Lung microvascular endothelial cell (primary cell): ENCODE data around the gene ZNF101. TPM values are rescaled to one million over a fixed set of nuclear protein-coding genes. Genes with fewer than 3 reads are reported as not detected.

ENCODE experiments used
- DNase-seq, 2 donors: peaks; one replicate each; pipeline versions ENCODE4 v3.0.0 to v3.0.0-alpha.2; 2010; ENCODE audit warnings: low read depth in 2 of 2
- total RNA-seq: library from RNA; depleted of rRNA; stranded (reverse); fragments of >200 nt; gene quantifications from 2 replicates; pipeline ENCODE4 v1.2.1, GENCODE V29; 2014

Gene ZNF101
- 8.3 and 10.1 TPM in 2 replicates for total RNA-seq

DNA sequence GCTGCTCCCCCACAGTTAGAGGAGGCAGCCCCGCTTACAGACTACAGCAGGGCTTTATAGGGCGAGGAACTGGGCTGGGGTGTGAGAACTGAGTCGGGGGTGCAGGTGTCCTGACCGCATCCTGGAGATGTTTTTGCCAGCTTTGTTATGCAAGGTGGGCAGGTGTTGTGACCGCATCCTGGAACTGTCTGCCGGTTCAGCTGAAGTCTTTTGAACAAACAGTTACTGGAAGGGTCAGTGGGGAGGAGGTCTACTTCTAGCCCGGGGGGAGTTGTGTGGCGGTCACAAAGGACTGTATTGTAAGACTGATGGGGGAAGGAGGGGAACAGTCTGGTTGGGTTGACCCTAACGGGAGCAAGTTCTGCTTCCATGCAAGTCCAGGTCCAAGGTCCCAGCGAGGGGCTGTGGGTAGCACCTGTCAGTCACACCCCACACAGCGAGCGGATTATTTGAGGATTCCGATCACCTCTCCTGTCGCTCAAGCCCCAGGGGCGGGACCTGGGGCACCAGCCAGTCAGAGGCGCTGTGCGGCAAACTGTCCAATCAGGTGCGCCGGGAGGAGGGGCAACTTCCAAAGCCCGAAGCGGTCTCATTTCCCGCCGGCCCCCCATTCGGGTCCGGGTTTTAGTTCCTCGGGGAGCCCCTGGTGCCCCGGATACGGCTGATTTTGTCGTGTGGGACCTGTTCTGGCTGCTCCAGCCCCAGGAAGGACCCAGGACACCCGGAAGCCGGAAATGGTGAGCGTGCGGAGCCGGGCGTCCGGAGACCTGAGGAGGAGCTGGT, at the start of gene ZNF101:
TSS of gene ZNF101 (plus strand) at position 610 of the 783 bp plus-strand sequence. CDS start at position 735, 125 bp downstream.
- DNase-seq, result peak; percentile 91 to 94

DNA sequence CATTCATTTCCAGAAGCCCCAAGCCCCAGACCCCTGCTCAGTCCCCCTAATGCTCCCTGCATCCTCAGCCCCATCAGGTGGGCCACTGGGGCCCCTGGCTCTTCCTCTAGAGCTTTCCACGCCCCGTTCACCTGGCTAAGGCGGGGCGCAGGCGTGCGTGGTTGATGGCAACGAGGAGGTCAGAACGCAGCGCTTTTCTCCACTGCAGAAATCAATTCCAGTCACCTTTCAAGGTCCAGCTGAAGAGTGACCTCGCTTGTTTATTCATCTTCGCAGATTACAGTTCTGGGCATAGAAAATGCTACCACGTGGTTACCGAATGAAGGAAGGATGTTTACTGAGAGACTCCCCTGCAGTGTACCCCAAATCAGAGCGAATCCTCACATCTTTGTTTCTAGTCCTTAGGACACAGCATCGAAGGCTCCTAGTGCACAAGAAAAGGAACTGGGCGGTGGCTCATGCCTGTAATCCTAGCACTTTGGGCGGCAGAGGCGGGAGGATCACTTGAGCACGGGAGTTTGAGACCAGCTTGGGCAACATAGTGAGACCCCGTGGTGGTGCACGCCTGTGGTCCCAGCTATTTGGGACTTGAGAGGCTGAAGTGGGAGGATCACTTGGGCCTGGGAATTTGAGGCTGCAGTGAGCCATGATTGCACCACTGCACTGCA, 49.3 kb upstream of the ZNF101 start:
- DNase-seq, result no peak

DNA sequence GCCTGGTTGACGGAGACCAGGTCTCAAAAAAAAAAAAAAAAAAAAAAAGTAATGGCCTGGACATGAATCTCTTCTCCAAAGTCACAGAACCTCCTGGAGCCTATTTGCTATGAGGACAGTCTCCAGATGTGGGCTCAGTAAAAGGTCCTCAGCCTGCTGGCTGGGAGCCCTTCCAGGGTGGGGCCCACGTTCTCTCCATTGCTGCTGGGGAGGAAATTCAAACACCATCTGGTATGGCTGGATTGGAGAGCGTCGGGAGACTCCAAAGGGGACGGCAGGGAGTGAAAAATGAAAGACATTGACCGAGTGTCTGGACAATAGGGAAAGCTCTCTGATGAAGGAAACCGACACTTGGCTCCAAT, 48.8 kb upstream of the ZNF101 start:
- no peak for DNase-seq

DNA sequence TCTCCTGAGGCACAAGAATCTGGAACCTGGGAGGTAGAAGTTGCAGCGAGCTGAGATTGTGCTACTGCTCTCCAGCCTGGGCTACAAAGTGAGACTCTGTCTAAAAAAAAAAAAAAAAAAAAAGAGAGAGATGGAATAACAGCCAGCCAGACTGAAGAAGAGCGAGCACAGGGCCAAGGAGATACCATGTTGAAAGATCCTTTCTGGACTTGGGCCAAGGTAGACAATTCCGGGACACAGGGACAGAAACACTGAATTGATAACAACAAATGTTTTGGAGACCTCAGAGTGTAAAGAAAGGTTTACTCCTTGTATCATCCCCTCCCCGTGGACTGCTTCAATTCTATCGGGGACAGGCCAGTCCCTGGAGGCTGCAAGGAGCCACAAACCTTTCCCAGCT, 45.3 kb upstream of the ZNF101 start:
- DNase-seq, result no peak

DNA sequence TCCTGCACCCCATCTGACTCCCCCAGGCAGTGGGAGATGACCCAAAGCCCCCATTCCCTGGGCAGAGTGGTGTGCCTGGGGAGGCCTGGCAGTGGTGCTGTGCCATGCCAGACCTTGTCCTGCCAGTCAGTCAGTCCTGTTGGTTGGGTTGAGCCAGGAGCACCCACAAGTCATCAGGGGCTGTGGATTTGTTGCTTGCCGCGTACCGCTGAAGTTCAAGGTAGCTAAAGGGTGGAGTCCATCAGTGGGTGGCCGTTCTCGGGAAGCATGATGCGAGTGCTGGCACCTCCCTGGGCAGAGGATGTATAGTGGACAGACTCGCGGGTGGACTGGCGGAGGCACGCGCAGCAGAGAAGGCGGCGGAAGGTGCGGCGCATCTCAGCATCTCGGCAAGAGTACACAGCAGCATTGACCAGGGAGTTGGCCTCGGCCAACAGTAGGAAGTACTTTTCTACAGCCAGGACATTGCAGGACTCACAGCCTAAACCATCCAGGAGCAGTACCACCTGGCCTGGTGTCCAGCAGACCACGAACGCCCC, 44.5 kb upstream of the ZNF101 start:
- DNase-seq, result no peak

DNA sequence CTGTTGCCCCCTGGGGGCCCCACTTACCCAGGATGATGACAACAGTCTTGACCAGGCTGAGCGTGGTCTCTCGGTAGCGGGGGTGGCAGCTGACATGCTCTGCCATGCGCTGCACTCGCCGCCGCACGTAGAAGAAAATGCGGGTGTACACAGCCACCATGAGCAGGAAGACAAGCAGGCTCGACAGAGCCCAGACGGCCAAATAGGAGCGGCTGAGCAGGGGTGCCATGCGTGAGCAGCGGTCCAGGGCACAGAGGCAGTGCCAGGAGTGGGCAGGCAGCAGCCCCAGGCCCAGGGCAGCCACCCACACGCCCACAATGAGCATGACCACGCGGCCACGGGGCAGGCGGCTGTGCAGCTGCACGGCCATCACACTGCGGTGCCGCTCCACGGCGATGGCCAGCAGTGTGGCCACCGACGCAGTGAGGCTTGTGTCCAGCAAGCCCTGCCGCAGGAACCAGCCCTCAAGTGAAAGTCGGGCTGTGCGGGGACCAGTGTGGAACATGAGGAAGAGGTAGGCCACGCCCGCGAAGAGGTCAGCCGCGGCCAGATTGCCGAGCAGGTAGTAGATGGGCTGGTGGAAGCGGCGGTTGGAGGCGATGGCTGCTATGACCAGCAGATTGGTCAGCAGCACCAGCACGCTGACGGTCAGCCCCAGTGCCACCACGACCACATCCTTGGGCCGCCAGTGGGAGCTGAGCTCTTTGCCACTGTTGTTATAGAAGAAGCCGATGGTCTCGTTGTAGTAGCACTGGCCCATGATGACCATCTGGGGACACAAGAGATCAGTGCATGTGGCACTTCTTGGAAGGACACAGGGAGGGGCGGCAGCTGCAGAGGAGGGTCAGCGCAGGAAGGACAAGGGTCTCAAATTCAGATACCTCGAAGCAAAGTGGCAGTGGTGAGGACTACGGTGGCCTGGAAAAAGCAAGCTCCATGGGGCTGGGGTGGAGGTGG, 41.8 kb upstream of the ZNF101 start:
- DNase-seq, result no peak

DNA sequence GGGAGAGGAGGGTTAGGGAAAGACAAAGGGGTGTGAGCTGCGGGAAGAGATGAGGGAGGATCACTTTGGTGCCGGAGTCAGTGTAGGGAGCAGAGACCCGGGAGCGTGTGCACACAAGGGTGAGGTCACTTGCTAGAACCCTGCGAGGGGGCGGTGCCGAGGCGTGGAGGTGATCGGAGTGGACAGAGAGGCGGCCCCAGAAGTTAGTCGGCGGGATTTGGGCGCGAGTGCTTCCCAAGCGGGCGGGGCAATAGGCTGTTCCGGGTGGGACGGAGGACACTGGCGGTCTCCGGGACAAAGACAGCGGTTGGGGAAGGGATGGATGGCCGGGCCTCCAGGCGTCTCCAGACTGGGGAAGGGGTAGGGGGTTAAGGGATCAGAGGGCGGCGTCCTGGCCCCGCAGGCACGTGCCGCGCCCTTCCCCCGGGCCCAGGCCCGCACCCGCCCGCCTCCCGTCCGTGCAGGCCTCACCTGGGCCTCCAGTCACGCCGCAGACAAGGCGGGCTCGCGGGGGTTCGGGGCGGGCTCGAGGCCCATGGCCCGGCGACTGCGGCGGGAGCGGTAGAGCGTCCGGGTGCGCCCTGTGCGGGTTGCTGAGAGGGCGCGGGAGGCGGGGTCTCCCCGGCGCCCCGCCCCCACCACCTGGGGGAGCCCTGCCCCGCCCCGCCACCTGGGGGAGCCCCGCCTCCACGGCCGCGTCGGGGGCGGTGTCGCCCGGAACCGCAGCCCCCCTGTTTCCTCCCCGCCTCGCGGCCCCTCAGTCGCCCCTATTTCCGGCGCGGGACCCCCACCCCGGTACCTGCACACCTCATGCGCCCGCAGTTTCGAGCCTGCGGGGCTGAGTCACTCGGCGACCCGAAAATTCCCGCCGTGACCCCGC, 40.8 kb upstream of the ZNF101 start, which contains the start of gene LPAR2:
TSS of gene LPAR2 (minus strand) at position 600 of the 880 bp plus-strand sequence. CDS start 945 bp downstream, outside the sequence.
- DNase-seq, result no peak

DNA sequence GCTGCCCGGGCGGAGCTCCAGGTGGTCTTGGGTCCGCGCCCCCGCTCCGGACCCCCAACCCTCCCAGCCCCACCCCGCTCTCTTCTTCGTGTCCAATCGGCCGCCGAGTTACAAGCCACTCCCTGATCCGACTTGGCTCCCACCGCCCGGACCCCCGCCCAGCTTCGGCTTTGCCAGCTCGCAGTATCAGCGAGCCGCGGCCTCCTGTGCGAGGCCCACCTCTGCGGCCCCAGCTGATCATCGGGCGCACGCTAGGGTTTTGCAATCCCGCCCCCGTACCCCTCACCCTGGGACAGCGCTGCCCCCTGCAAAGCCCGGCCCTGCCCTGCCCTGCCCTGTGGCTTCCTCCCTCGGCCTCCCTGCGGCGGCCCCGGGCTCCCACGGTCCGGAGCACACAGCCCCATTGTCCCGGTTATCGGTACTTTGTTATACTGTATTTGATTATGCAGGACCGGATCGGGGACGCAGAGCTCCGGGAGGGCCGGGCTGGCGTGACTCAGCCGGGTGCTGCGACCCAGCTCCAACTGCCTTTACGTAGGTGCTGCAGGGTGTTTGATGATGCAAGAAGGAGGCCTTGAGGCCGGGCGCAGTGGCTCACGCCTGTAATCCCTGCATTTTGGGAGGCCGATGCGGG, 40.0 kb upstream of the ZNF101 start:
- no peak for DNase-seq

DNA sequence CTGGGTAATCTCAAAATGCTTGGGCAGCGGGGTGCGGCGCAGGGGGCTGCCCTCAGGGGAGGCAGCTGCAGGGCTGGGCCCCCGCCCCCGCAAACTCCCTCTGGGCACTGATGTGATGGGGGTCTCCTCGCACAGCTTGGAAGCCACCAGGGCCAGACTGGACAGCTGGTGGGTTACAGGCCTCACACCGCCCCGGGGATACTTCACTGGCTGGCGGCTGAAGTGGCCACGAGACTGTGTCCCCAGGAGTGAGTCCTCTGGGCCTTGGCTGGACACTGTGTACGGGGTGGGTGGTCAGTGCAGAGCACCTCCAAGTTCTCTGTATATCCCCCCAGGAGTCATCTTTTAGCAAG, 38.6 kb upstream of the ZNF101 start:
- no peak for DNase-seq

DNA sequence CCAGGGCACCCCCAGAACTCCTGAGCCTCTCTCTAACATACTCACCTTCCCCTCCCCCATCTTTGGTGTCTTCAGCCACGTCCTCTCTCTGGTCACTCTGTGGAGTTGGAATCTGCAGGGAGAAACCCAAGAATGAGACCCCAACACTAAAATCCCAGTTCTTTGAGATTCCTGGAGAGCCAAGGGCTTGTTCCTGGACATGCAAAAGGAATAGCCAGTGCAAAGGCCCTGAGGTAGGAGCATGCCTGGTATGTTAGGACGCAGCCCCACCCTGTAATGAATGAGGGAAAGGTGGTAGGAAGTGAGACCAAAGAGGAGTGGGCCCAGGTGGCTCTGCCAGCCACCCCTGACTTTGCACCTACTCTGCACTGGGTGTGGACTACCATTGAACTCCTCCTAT, 38.2 kb upstream of the ZNF101 start:
- no peak for DNase-seq

DNA sequence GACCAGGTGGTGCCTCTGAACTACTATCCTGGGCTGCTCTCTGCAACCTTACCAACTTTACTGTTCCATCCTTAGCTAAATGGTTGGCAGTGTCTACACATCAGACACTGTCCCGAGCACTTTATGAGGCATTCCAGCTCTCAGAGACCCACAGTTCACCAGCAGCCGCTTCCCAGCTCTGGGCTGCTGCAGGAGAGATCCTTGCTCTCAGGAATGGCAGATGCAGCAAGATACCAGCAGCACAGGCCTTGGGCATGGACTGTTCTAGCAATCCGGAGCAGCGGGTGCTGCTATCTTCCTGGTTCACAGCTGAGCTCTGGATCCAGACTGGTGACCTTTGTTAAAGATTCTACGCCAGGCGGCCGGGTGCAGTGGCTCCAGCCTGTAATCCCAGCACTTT, 37.3 kb upstream of the ZNF101 start:
- no peak for DNase-seq

DNA sequence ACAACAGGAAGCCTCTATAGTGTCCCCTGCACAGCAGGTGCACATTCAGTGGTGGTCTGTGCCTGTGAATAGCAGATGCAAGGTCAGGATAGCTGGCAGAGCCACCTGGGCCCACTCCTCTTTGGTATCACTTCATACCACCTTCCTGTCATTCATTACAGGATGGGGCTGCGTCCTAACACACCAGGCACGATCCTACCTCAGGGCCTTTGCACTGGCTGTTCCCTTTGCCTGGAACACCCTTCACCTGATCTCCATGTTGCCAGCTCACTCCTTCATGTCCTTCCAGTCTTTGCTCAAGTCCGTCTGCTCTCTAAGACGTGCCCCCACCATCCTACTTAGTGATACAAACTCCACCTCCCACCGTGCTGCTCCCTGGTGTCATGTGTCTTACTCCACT, 36.0 kb upstream of the ZNF101 start:
- DNase-seq, result no peak

DNA sequence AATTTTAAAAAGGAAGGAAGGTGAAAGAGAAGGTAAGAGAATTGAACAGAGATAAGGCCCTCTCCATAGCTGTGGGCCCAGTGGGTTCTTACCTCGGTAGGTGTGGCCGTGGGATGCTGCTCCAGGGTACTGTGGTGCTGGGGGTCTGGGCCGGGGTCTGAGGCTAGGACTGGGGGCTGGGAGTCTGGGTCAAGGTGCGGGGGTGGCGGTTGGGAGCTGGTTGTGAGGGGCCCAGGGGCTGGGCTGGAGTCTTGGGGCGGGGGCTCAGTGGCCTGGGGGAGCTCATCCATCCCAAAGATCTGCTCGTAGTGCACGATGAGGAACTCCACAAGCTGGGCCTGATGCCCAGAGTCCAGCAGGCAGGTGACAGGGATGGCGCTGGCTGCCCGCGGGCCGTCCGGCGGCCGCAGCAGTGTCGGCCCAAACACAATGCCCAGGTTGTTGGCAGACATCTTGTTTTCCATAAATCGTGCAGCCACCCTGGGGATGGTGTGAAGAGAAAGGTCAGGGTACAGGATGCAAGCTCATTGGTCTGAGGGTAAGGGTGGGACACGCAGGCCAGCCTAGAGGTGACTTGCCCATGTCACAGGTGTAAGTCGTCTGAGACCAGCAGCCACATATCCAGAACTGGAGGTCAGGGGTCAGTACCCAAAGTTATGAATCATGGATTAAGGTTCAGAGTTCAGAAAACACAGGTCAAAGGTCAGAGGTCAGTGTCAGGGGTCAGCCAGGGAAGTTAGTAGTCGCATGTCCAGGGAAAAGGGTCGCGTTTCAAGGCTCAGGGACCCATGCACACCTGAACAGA, 34.7 kb upstream of the ZNF101 start:
- no peak for DNase-seq

DNA sequence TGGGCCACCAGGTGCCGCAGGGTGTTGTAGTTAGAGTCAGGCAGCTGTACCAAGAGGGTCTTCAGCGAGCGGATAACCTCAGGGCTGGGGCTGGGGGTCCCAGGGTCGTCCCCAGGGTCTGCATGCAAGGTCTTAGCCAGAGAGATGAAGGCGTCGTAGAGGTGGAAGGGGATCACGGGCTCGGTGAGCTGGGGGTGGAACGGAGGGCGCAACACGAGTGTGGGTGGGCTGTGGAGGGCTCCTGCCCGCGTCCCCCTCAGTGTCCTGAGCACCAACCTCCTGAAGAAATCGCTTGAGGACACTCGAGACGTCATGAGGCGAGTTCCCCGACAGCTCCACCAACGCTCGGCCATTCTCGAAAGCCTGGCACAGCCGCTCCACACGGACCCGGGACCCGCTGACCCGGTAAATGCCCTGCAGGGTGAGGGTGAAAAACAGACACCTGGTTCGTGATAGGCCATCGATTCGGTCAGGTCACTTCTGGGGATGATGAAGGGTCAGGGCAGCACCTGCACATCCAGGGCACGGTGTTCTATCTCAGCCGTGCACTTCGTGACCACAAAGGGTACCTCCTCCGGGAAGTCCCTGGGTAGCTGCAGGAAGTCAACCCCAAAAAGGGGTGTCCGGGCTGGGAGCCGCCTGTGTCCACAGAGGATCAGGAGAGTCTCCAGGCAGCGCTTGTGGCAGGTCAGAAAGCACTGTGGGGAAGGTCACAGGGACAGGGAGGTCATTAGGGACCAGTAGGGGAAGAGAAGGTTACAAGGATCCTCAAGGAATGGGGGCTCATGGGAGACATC, 33.9 kb upstream of the ZNF101 start:
- DNase-seq, result no peak

DNA sequence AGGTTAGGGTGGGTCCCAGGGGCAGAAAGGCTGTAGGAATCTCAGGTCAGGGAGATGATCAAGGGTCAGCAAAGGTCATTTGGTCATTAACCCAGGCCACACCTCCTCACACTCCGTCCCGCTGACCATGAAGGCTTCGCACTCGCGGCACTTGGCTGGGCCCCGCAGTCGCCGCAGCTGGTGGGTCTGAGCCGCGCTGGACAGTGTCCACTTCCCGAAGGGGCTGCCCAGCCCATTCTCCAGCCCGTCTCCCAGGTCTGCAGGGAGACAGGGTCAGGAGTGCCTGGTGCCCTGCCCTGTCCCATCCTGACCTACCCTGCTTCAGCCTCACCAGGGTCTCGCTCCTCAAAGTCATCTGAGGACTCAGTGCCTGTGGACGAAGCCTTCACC, 33.3 kb upstream of the ZNF101 start:
- no peak for DNase-seq

DNA sequence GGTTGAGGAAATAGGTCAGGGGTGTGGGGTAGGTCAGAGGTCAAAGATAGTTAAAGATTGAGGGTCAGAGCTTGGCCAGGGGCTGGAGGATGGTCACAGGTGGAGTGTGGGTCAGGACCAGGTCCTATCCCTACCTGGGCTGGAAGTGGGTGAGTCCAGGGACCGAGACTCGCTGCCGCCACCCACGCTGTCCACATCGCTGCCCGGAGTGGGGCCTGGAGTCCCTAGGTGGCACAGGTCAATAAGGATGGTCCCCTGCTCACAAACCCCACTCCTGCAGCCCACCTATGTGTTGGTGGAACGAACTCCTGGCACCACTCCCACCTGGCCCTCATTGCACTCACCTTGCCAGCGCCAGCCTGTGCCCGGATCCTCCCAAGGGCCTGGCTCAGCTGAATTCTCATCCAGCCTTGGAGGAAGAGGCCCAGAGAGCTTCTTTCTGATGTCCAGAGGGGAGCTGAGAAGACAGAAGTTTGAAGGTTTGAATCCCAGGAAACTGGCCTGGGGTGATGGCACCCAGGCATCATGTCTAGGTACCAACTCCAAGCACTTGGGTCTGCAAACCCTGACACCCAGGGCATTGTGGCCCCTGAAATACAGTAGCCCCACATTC, 32.0 kb upstream of the ZNF101 start:
- DNase-seq, result no peak

DNA sequence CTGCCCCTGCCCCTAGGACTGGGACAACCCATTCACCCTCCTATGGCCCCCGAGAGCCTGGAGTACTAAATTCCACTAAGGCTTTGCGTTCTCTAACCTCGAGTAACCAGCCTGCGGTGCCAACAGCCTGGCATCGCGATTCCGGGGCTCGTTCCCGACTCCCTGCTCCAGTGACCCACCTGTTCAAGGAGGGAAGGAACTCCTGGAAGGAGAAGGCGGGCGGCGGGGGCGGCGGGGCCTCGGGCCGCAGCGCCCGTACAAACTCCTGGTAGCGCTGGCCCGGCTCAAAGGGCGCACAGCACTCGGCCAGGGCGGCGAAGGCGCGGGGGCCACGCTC, 31.5 kb upstream of the ZNF101 start:
- no peak for DNase-seq

DNA sequence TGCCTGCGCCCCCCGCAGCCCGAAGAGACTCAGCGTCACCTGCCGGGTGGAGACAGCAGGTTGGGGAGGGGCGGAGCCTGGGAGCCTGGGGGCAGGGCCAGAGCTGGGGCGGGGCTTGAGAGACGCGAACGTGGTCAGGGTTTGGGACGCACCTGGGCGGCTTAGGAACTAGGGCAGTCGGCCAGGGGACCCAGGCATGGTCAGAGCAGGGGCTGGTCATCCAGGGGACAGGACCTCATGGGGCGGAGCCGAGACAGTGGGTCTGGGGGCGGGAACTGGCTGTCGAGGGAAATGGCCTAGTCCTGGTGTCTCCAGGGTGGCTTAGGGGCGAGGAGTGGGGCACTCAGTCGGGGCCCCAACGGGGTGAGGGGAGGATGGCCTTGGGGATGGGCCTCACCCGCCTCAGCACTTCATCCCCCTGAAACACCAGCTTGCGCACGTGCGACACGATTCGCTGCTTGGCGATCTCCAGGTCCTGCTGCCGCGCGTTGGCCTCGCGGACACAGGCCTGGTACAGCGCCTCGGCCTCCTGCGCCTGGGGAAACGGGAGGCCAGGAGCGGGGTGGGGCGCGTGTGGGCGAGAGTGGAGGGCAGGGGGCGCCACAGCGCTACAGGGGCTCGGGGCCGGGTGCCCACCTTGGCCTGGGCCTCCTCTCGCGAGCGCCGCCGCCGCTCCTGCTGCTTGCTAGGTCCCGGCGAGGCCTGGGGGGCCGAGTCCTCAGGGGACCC, 31.0 kb upstream of the ZNF101 start:
- DNase-seq, result no peak
